HG03280 (cell line): Measurements from ENCODE around the gene RAD51B.
A peak's percentile ranks its signal among the peaks of the same experiment; 100 is the strongest.

Experiments used
- ATAC-seq: cut with Tn5 transposase; IDR thresholded peaks from one replicate; pipeline ENCODE4 v1.9.1; 2021; ENCODE audit warnings: mild to moderate bottlenecking, moderate library complexity; ENCODE audit not compliant: unreplicated experiment

RAD51B gene

GRCh38 chr14:68343534-68344118 lies 524.0 kb downstream of the RAD51B start:
- no peak for ATAC-seq

- ATAC-seq = no peak
Measured at GRCh38 chr14:68345738-68346137, 526.2 kb downstream of the RAD51B start.

GRCh38 chr14:68346556-68347343 lies 527.2 kb downstream of the RAD51B start:
- ATAC-seq = no peak

GRCh38 chr14:68349900-68350629 lies 530.5 kb downstream of the RAD51B start:
- ATAC-seq = no peak

GRCh38 chr14:68355415-68355814 lies 535.8 kb downstream of the RAD51B start:
- ATAC-seq = no peak

- ATAC-seq = no peak
Measured at GRCh38 chr14:68357777-68358176, 538.2 kb downstream of the RAD51B start.

GRCh38 chr14:68358500-68358899 lies 538.9 kb downstream of the RAD51B start:
- ATAC-seq = no peak

GRCh38 chr14:68359022-68359836 lies 539.6 kb downstream of the RAD51B start:
- ATAC-seq = no peak

- no peak for ATAC-seq
Measured at GRCh38 chr14:68359837-68360552, 540.4 kb downstream of the RAD51B start.

- ATAC-seq = no peak
Measured at GRCh38 chr14:68361231-68361630, 541.7 kb downstream of the RAD51B start.

GRCh38 chr14:68362846-68363245 lies 543.3 kb downstream of the RAD51B start:
- ATAC-seq = no peak

GRCh38 chr14:68363466-68363842 lies 543.9 kb downstream of the RAD51B start:
- no peak for ATAC-seq

- ATAC-seq = no peak
Measured at GRCh38 chr14:68363843-68364767, 544.5 kb downstream of the RAD51B start.

GRCh38 chr14:68364792-68365192 lies 545.2 kb downstream of the RAD51B start:
- ATAC-seq = no peak

GRCh38 chr14:68365228-68365627 lies 545.6 kb downstream of the RAD51B start:
- no peak for ATAC-seq

- no peak for ATAC-seq
Measured at GRCh38 chr14:68366656-68367055, 547.1 kb downstream of the RAD51B start.

GRCh38 chr14:68367536-68367935 lies 548.0 kb downstream of the RAD51B start:
- no peak for ATAC-seq

GRCh38 chr14:68368850-68369249 lies 549.3 kb downstream of the RAD51B start:
- peak; percentile 42 for ATAC-seq

GRCh38 chr14:68369281-68370056 lies 549.9 kb downstream of the RAD51B start:
- ATAC-seq = peak; percentile 68
